ENCODE measurements around the gene RERE.

Gene RERE

GRCh38 chr1:8373125-8373524 is 444.3 kb downstream of the RERE start:
- H3K4me3 ChIP-seq (ENCODE audit: low read depth, low read length): no peak overlapping the region
- in situ Hi-C loops (cut with HindIII; ENCODE audit: low sequenced_read_pairs): no loop called here
- no peak for TF ChIP-seq CTCF (IDR thresholded peaks at IDR 0.05; ENCODE audit: low read depth, low read length, missing control alignments)
- no peak for DNase-seq (ENCODE audit: low read depth)

- no peak overlapping the region for H3K4me3 ChIP-seq (ENCODE audit: low read depth, low read length)
- in situ Hi-C loops (cut with HindIII; ENCODE audit: low sequenced_read_pairs): no loop called here
- no peak for DNase-seq (ENCODE audit: low read depth)
- no peak for TF ChIP-seq CTCF (IDR thresholded peaks at IDR 0.05; ENCODE audit: low read depth, low read length, missing control alignments)
These were observed 446.0 kb downstream of the RERE start for GRCh38 chr1:8371372-8371991.

GRCh38 chr1:8370905-8371315 is 446.5 kb downstream of the RERE start:
- DNase-seq (ENCODE audit: low read depth): no peak
- TF ChIP-seq CTCF (IDR thresholded peaks at IDR 0.05; ENCODE audit: low read depth, low read length, missing control alignments): no peak
- no peak overlapping the region for H3K4me3 ChIP-seq (ENCODE audit: low read depth, low read length)
- in situ Hi-C loops (cut with HindIII; ENCODE audit: low sequenced_read_pairs): no loop called here

GRCh38 chr1:8370046-8370881 is 447.2 kb downstream of the RERE start:
- in situ Hi-C loops (cut with HindIII; ENCODE audit: low sequenced_read_pairs): no loop called here
- DNase-seq (ENCODE audit: low read depth): peak; percentile 27
- H3K4me3 ChIP-seq (ENCODE audit: low read depth, low read length): no peak overlapping the region
- no peak for TF ChIP-seq CTCF (IDR thresholded peaks at IDR 0.05; ENCODE audit: low read depth, low read length, missing control alignments)

- TF ChIP-seq CTCF (IDR thresholded peaks at IDR 0.05; ENCODE audit: low read depth, low read length, missing control alignments): no peak
- no peak overlapping the region for H3K4me3 ChIP-seq (ENCODE audit: low read depth, low read length)
- no peak for DNase-seq (ENCODE audit: low read depth)
- in situ Hi-C loops (cut with HindIII; ENCODE audit: low sequenced_read_pairs): no loop called here
These were observed 448.3 kb downstream of the RERE start for GRCh38 chr1:8368956-8369639.

- in situ Hi-C loops (cut with HindIII; ENCODE audit: low sequenced_read_pairs): no loop called here
- no peak for DNase-seq (ENCODE audit: low read depth)
- H3K4me3 ChIP-seq (ENCODE audit: low read depth, low read length): no peak overlapping the region
- no peak for TF ChIP-seq CTCF (IDR thresholded peaks at IDR 0.05; ENCODE audit: low read depth, low read length, missing control alignments)
These were observed 449.8 kb downstream of the RERE start for GRCh38 chr1:8367571-8368194.
